Measurements from ENCODE around the gene ATP7A.
"Not testable (repeated sequence)": the region's sequence is repeated elsewhere in the genome, so short reads cannot be mapped to it uniquely, and the experiment has no call there.

The ATP7A gene

DNA sequence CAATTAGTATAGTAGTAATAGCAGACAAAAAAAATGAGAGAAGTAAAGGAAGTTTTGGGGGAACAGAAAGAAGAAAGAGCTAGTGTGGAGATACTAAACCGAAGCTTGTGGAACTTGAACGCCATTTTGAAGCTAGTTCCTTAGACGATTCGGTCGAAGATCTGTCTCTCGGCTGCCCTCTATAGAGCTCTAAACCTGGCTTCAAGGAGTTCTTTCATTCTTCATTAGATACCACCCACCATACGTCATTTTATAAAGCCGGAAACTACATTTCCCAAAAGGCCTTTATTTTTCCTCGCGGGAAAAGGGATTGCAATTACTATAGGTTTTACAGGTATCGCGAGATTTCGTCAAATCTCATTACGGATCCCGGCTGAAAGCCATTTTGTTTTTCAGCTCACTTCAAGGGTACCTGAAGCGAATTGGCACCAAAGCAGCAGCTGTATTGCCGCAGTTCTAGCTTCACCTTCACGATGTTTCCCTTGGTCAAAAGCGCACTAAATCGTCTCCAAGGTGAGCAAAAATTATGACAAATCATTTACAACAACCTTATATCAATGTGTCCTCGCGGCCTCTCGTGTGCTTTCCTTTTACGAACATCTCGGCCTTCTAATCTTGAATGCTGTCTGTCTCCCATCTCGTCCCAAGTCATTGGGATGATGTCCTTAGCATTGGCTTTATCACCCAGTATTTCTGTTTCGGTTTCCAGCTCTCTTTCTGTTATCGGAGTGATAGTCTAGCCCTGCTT, 11.2 kb upstream of the ATP7A start, which contains the start of gene COX7B:
Gene COX7B (plus strand): TSS at position 388 of the 748 bp plus-strand sequence. CDS start 86 bp downstream, at position 474.
- Histone ChIP-seq H3K4me3 (ENCODE audit: low read depth, low read length) (peak within 1 kb of the TSS; percentile 71), H3K9me3 (ENCODE audit: severe bottlenecking) (peaks cover 4% of the 10 kb centered on the region), H3K36me3 (no peaks in the 10 kb centered on the region), H3K27ac (peak within 1 kb of the TSS; percentile 61), H3K27me3 (ENCODE audit: insufficient read depth, low read depth, severe bottlenecking) (peaks cover 8% of the 10 kb centered on the region)
- TF ChIP-seq, protein P1, sequence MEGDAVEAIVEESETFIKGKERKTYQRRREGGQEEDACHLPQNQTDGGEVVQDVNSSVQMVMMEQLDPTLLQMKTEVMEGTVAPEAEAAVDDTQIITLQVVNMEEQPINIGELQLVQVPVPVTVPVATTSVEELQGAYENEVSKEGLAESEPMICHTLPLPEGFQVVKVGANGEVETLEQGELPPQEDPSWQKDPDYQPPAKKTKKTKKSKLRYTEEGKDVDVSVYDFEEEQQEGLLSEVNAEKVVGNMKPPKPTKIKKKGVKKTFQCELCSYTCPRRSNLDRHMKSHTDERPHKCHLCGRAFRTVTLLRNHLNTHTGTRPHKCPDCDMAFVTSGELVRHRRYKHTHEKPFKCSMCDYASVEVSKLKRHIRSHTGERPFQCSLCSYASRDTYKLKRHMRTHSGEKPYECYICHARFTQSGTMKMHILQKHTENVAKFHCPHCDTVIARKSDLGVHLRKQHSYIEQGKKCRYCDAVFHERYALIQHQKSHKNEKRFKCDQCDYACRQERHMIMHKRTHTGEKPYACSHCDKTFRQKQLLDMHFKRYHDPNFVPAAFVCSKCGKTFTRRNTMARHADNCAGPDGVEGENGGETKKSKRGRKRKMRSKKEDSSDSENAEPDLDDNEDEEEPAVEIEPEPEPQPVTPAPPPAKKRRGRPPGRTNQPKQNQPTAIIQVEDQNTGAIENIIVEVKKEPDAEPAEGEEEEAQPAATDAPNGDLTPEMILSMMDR (IDR thresholded peaks at IDR 0.05; ENCODE audit: low read depth, low read length), result peak; percentile 45; the same call in 1 of the 2 replicates
- peak; percentile 62 for DNase-seq

DNA sequence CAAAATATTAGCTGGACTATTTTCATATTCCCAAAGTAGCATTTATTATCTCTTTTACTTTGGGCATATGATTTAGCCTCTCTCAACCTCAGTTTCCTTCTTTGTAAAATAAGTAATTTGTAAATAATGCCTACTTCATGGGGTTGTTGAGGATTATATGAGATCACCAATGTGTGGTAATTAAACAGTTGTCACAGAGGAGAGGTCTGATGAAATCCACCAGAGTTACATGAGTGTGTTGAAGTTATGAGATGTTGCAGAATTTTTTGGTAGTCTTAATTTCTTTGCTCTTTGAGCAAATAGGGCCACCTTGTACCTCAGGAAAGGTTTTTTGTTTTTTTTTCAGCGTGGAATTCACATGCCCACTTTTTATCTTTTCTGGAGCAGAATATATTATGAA, 9.8 kb upstream of the ATP7A start:
- H3K9me3 ChIP-seq (ENCODE audit: severe bottlenecking), result peaks cover 4% of the 10 kb centered on the region
- peak overlapping the region; percentile 71 for H3K4me3 ChIP-seq (ENCODE audit: low read depth, low read length)
- TF ChIP-seq, protein P1 (IDR thresholded peaks at IDR 0.05; ENCODE audit: low read depth, low read length), result no peak
- no peak for DNase-seq
- peaks cover 5% of the 10 kb centered on the region for H3K27me3 ChIP-seq (ENCODE audit: insufficient read depth, low read depth, severe bottlenecking)
- H3K27ac ChIP-seq, result no peak overlapping the region
- H3K36me3 ChIP-seq, result no peaks in the 10 kb centered on the region

DNA sequence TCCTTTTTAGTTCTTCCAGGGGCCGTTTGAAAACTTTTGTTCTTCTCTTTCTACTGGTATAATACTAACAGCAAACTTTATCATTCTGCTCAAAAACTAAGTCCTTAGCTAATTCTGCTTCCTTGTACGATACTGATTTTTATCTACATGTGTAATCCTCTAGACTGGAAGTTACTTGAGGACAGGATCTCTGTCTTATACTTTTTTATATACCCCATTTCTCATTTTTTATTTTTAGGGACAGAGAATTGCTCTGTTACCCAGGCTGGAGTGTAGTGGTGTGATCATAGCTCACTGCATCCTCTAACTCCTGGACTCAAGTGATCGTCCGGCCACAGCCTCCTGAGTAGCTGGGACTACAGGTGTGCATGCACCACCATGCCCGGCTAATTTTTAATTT, 9.0 kb upstream of the ATP7A start:
- DNase-seq, result no peak
- no peaks in the 10 kb centered on the region for H3K36me3 ChIP-seq
- peaks cover 4% of the 10 kb centered on the region for H3K27me3 ChIP-seq (ENCODE audit: insufficient read depth, low read depth, severe bottlenecking)
- TF ChIP-seq, protein P1 (IDR thresholded peaks at IDR 0.05; ENCODE audit: low read depth, low read length), result no peak
- no peak overlapping the region for H3K4me3 ChIP-seq (ENCODE audit: low read depth, low read length)
- H3K9me3 ChIP-seq (ENCODE audit: severe bottlenecking), result peaks cover 4% of the 10 kb centered on the region
- no peak overlapping the region for H3K27ac ChIP-seq

DNA sequence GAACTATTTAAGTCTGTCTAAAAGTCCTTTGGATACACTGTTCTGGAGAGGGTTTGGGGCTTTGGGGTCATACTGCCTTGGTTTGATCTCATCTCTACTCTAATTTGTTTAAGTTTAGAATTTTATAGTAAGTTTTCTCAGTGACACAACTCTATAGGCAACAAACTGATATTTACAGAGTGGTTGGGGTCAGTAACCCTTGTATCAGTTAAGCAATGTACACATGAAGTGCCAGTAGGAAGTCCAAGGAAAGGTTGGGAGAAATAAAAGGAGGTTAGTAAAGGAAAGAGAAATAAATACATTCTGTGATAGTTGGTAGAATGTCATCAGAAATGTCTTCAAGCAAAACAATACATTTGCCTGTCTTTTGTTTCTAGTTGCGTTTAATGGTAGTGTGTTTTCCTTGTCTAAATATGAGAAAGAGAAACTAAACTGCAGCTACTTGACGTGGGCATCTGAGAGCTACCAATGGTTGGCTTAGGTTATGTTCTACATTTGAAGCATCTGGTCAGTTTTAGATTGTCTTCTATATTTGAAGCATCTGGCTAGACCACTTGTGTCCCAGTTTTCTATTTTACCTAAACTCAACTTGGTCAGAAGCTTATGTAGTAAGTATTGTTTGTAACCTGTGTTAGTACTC, 6.9 kb downstream of the ATP7A start:
- TF ChIP-seq, protein P1 (IDR thresholded peaks at IDR 0.05; ENCODE audit: low read depth, low read length), result no peak
- H3K27ac ChIP-seq, result no peak overlapping the region
- no peak overlapping the region for H3K4me3 ChIP-seq (ENCODE audit: low read depth, low read length)
- no peaks in the 10 kb centered on the region for H3K9me3 ChIP-seq (ENCODE audit: severe bottlenecking)
- H3K27me3 ChIP-seq (ENCODE audit: insufficient read depth, low read depth, severe bottlenecking), result peaks cover 4% of the 10 kb centered on the region
- no peaks in the 10 kb centered on the region for H3K36me3 ChIP-seq
- no peak for DNase-seq

DNA sequence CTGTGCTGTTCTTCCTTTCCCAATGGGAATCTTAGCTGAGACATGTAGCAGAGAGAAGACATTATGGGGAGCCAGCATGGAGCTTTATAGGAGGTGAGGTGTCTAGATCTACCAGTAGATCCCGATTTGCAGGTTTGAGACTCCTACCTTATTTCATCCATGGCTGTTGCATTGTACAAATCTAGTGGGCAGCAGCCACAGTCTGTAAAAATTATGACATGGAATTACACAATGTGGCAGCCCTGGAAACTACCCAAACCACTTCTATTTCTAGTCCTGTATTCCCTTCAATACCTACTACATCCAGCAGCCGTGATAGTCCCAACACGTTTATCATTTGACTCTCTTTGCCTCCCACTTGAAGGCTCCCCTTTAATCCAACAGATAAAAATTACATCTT, 8.1 kb downstream of the ATP7A start:
- Histone ChIP-seq H3K27me3 (ENCODE audit: insufficient read depth, low read depth, severe bottlenecking) (no peaks in the 10 kb centered on the region), H3K4me3 (ENCODE audit: low read depth, low read length) (no peak overlapping the region), H3K36me3 (no peaks in the 10 kb centered on the region), H3K27ac (no peak overlapping the region), H3K9me3 (ENCODE audit: severe bottlenecking) (no peaks in the 10 kb centered on the region)
- TF ChIP-seq, protein P1 (IDR thresholded peaks at IDR 0.05; ENCODE audit: low read depth, low read length), result no peak
- DNase-seq, result no peak

DNA sequence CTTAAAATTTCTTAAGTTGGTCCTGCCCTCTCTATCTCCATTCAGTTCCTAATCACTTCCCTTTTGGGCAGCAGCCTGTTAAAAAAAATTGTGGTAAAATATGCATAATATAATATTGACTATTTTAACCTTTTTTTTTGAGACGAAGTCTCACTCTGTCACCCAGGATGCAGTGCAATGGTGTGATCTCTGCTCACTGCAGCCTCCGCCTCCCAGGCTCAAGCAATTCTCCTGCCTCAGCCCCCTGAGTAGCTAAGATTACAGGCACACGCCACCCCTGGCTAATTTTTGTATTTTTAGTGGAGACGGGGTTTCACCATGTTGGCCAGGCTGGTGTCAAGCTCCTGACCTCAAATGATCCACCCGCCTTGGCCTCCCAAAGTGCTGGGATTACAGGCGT, 8.9 kb downstream of the ATP7A start:
- not testable (repeated sequence) for DNase-seq; H3K27me3 ChIP-seq (ENCODE audit: insufficient read depth, low read depth, severe bottlenecking); H3K27ac ChIP-seq; H3K9me3 ChIP-seq (ENCODE audit: severe bottlenecking); H3K4me3 ChIP-seq (ENCODE audit: low read depth, low read length); H3K36me3 ChIP-seq
